GM12872 (cell line): ENCODE results near the gene MAPK8.

ENCODE experiments used
- TF ChIP-seq, protein P1 (sequence below): IDR thresholded peaks from 3 replicates; pipeline ENCODE4 v1.5.1; 2011; ENCODE audit warnings: low read depth, mild to moderate bottlenecking, low read length, moderate library complexity; ENCODE audit not compliant: insufficient read depth

Gene MAPK8

DNA sequence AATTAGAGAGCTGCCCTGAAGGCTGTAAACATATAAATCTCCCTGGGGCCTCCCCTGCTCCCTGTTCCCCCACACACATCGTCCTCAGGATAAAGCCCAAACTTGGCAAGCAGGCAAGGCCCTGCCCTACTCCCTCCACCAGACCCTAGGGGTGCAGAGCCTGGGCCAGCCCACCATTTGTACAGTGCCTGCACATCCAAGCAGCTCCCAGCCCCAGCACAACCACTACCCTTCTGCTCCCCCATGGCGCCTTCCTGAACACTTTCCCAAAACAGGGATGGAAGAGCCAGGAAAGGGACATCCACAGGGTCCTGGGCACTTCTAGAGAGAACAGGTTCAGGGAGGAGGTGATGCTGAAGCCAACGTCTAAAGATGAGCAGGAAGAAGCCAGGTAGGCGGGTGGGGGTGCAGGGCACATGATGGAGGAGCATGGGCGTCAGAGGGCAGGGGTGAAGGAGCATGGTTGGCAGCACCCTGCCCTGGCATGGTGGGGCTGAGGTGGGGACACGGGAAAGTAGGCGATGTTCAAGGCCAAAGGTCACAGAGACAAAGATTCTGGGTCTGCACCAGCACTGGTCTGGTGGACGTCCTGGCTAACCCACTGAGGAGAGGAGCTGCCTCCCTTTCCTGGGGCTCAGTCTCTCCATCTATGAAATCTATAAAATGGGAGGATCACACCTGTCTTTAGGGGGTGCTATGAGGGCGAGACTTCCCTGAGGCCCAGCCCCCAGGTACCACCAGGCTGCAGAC, 157.8 kb downstream of the MAPK8 start:
- TF ChIP-seq, protein P1, sequence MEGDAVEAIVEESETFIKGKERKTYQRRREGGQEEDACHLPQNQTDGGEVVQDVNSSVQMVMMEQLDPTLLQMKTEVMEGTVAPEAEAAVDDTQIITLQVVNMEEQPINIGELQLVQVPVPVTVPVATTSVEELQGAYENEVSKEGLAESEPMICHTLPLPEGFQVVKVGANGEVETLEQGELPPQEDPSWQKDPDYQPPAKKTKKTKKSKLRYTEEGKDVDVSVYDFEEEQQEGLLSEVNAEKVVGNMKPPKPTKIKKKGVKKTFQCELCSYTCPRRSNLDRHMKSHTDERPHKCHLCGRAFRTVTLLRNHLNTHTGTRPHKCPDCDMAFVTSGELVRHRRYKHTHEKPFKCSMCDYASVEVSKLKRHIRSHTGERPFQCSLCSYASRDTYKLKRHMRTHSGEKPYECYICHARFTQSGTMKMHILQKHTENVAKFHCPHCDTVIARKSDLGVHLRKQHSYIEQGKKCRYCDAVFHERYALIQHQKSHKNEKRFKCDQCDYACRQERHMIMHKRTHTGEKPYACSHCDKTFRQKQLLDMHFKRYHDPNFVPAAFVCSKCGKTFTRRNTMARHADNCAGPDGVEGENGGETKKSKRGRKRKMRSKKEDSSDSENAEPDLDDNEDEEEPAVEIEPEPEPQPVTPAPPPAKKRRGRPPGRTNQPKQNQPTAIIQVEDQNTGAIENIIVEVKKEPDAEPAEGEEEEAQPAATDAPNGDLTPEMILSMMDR = no peak

DNA sequence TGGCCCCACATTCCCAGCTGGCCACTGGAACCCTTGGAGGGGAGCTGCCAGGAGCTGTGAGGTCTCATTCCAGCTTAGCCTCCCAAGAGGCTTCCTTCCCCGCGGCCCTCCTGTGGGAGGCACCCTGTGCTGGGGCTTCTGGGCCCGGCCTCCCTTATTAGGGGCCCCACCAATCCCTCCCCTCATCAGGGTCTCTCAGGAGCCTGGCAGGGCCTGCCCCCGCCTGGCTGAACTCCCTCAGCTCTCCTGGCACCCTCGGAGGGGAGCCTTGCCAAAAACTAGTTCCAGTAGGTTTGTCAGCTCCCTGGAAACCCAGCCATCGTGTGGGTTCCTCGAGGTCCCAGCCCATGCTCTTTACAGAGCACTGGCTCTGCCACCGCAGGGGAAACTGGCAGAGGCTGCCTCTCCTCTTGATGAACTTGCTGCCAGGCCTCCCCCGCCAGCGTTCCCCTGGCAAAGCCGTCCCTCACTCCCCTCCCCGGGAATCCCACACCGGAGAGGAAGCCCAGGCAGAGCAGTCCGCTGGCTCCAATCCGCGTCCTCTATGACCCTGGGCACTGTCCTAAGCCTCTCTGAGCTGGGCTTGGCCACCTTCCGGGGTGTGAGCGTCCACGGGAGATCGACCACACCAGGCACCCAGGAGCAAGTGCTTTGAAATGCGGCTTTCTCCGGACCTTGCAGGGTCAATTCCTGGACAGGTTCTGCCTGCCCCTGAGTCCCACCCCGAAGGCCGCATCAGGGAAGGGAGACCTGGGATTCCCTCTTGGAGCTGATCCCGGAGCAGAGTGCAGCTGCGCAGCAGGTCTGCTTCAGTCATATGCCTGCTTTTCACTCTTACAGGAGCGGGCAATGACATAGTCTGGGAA, 158.6 kb downstream of the MAPK8 start:
- TF ChIP-seq, protein P1 = no peak

DNA sequence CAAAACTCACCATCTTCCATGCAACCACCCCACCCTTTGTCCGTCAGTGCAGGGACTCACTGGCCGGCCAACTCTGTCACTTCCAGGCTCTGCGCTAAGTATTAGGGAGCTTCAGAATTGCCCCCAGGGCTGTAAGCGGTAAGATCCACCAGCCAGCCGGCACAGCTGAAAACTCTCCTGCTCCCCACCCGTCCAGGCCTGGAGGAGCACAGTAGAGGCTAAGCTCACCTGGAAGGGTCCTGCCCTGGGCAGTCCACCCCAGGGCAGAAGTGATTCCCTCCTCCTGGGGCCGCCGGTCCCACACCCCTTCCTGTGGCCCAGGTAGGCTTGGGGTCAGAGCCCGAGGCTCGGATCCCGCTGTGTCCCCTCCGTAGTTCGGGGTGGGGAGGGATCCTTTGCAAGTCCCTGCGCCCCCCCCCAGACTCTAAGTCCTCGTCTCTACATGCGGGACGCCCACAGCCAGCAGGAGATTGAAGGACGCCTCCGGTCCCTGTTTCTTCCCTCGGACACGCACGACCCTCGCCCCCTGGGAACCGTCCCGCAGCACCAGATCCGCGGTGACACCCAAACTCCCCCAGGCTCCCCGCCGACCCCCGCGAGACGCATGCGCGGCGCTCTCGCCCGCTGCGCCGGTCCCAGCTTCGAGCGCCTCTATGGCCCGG, 159.5 kb downstream of the MAPK8 start:
- TF ChIP-seq, protein P1 = no peak

DNA sequence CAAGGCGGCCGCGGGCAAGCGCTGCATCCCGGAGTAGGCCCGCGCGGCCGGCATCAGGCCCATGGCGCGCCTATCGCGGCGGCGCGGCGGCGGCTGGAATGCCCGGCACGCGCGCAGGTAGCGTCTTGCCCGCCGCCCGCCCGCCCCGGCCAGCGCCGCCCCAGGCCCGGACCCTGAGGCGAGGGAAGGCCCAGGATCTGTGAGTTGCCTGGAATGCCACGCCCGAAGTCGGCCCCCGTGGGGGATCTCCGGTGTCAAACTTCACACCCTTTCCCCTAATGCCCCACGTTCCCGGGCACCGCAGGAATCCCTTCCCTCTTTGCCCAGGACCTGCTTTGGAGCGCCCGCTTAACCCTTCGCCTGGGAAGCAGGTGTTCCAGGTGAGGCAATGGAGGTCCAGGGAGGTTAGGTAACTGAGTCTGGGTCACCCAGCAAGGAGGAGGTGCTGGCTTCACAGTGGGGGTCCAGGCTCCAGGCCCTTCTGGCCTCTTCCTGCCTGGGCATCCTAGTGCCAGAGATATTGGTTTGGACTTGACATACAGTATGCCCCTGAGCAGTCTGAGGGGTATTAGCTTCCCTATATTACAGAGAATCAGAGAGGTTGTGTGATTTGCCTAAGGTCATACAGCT, 160.2 kb downstream of the MAPK8 start:
- TF ChIP-seq, protein P1 = no peak

DNA sequence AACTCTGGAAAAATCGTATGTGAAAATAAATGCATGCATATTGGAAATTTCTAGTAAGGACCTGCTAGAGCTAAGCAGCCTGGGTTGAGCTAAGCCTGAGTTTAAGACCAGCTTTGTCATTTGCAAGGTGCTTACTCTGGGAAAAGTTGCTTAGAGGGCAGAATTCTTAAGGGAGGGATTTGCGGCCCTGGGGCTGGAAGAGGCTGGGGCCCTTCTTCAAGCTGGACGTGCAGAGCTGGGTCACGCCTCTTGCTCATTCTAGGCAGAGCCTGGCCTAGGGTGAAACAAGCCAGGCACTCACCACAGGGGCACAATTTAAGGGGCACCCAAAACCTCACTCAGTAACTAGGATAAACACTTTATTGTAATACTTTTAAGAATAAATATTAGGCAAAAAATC, 161.2 kb downstream of the MAPK8 start:
- TF ChIP-seq, protein P1 = no peak

DNA sequence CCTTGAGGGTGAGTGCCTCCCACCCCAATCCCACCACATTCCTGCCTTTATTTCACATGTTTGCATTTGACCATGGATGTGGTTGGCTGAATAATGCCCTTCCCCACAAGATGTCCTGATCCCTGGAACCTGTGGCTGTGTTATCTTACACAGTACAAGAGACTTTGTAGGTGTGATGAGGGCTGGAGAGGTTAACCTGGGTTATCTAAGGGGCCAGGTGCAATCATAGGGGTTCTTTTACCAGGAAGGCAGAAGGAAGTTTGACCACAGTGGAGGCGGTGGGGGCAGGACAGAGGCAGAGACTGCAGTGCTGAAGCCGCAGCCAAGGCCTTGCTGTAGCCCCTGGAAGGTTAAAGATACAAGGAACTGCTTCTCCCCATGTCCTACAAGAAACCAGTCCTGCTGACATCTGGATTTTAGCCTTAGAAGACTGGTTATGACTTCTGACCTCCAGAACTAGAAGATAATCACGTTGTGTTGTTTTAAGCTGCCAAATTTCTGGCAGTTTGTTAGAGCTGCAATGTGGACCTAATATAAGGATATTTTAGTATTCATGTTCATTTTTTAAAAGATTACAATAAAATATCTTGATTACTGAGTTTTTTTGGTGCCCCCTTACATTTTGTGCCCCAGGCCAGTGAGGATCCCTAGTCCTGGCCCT, 161.8 kb downstream of the MAPK8 start:
- TF ChIP-seq, protein P1 = no peak
